Neural progenitor cell (in vitro differentiated cells): ENCODE results near the gene MX2.

Experiments used
- CTCF ChIP-seq: fragments of 200-600 bp; sonication (generic); IDR thresholded peaks from 2 replicates; pipeline ENCODE4 v1.5.1; 2017; ENCODE audit warnings: antibody characterized with exemption, mild to moderate bottlenecking
- EZH2 ChIP-seq: fragments of 200-600 bp; sonication (generic); IDR thresholded peaks from 2 replicates; pipeline ENCODE4 v1.6.1; 2017; ENCODE audit warnings: antibody characterized with exemption, mild to moderate bottlenecking, moderate library complexity

GRCh38 chr21:41326414-41327080 lies 35.3 kb upstream of the MX2 start:
- TF ChIP-seq CTCF, result no peak
- no peak for TF ChIP-seq EZH2
